Measurements from ENCODE around the gene MCTP2. TPM values are rescaled to one million over a fixed set of nuclear protein-coding genes. Genes with fewer than 3 reads are reported as not detected.

Gene MCTP2
- 1.5 TPM for total RNA-seq (ENCODE audit: unreplicated experiment)
- long read RNA-seq: 0 reads

DNA sequence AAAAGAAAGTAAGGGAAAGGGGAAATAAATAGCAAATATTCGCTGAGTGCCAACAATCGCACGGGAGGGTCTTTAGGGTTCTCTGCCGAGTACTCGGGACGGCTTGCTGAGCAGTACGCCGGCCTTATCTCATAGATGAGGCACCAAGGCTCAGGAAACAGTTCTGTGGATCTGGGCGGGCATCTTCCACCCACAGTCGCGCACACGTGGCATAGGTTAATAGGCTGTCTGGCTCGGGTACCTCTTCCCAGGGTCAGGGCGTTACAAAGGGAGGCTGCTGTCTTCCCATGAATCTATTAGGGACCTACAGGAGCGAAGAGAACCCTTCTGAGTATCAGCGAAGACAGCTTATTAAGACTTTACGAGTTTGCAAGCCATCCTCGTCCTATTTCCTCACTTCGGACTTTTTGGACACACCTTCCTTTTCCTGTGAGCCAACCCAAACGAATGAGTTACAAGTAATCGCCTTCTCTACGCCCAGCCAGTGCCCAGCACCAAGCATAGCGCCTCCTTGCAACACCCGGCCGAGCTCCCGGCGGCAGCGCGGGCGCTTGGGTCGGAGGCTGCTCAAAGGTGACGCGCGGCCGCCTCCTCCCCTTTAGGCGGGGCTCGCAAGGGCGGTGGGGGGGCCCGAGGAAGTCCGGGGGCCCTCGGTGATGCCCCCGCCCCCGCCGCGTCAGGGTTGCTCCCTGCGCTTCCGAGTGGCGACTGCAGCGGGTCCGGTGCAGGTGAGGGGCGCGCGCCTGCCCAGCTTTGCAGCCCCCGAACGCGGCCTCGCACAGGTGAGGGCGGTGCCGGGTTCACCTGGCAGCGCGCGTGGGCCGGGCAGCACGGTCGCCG lies at the start of gene MCTP2:
MCTP2 (plus strand) TSS at position 679 of the 840 bp plus-strand sequence. CDS start 66,705 bp downstream, outside the sequence.
- Mint-ChIP-seq H3K27me3 (ENCODE audit: unreplicated experiment) (peaks cover 4% of the 10 kb centered on the region), H3K4me3 (ENCODE audit: unreplicated experiment) (peak within 1 kb of the TSS; percentile 91), H3K27ac (ENCODE audit: unreplicated experiment) (no peak within 1 kb of the TSS), H3K36me3 (ENCODE audit: low read depth, unreplicated experiment) (no peaks in the 10 kb centered on the region), H3K4me1 (ENCODE audit: unreplicated experiment) (peaks cover 4% of the 10 kb centered on the region), H3K9me3 (ENCODE audit: unreplicated experiment) (no peaks in the 10 kb centered on the region)
- TF ChIP-seq CTCF (IDR thresholded peaks at IDR 0.05; ENCODE audit: unreplicated experiment): no peak
- peak; percentile 57 for DNase-seq (ENCODE audit: low spot score)

- Mint-ChIP-seq H3K4me1 (ENCODE audit: unreplicated experiment) (no peaks in the 10 kb centered on the region), H3K9me3 (ENCODE audit: unreplicated experiment) (no peaks in the 10 kb centered on the region), H3K4me3 (ENCODE audit: unreplicated experiment) (no peak overlapping the region), H3K27ac (ENCODE audit: unreplicated experiment) (no peak overlapping the region), H3K36me3 (ENCODE audit: low read depth, unreplicated experiment) (no peaks in the 10 kb centered on the region), H3K27me3 (ENCODE audit: unreplicated experiment) (no peaks in the 10 kb centered on the region)
- peak; percentile 44 for TF ChIP-seq CTCF (IDR thresholded peaks at IDR 0.05; ENCODE audit: unreplicated experiment)
- DNase-seq (ENCODE audit: low spot score): no peak
These were observed 48.5 kb upstream of the MCTP2 start for GRCh38 chr15:94182883-94183282.

- Mint-ChIP-seq H3K9me3 (ENCODE audit: unreplicated experiment) (no peaks in the 10 kb centered on the region), H3K36me3 (ENCODE audit: low read depth, unreplicated experiment) (no peaks in the 10 kb centered on the region), H3K4me1 (ENCODE audit: unreplicated experiment) (no peaks in the 10 kb centered on the region), H3K27ac (ENCODE audit: unreplicated experiment) (no peak overlapping the region), H3K27me3 (ENCODE audit: unreplicated experiment) (no peaks in the 10 kb centered on the region), H3K4me3 (ENCODE audit: unreplicated experiment) (no peak overlapping the region)
- DNase-seq (ENCODE audit: low spot score): no peak
- TF ChIP-seq CTCF (IDR thresholded peaks at IDR 0.05; ENCODE audit: unreplicated experiment): no peak
These were observed 45.7 kb upstream of the MCTP2 start for GRCh38 chr15:94185547-94186236.

DNA sequence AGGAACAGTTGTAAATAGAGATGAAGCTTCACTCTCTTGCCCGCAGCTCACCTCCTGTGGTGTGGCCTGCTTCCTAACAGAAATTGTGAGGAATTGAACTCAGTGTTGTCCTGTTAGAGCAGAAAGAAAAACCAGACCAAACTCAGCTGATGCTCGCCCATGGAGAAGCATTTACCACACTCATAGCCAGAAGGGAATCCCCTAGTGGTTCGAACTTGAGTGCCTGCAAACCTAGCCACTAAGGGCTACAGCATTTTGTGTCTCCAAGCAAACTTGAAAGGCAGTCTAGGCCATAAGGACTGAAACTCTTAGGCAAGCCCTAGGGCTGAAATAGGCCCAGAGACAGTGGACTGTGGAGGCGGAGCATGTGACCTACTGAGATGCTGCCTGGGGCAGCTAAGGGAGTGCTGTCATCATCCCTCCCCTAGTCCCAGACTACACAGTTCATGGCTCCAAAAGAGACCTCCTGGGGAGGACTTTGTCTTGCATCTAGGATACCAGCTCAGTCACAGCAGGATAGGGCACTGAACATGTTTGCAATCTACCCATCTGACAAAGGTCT lies 44.5 kb upstream of the MCTP2 start:
- no peak for DNase-seq (ENCODE audit: low spot score)
- H3K36me3 Mint-ChIP-seq (ENCODE audit: low read depth, unreplicated experiment): no peaks in the 10 kb centered on the region
- no peak for TF ChIP-seq CTCF (IDR thresholded peaks at IDR 0.05; ENCODE audit: unreplicated experiment)
- no peak overlapping the region for H3K27ac Mint-ChIP-seq (ENCODE audit: unreplicated experiment)
- no peaks in the 10 kb centered on the region for H3K4me1 Mint-ChIP-seq (ENCODE audit: unreplicated experiment)
- no peak overlapping the region for H3K4me3 Mint-ChIP-seq (ENCODE audit: unreplicated experiment)
- H3K27me3 Mint-ChIP-seq (ENCODE audit: unreplicated experiment): no peaks in the 10 kb centered on the region
- H3K9me3 Mint-ChIP-seq (ENCODE audit: unreplicated experiment): no peaks in the 10 kb centered on the region
